HUES48 (cell line): ENCODE results near the gene IREB2.
"Not testable (repeated sequence)": the region's sequence is repeated elsewhere in the genome, so short reads cannot be mapped to it uniquely, and the experiment has no call there.

Experiments used
- H3K27ac ChIP-seq: one replicate; pipeline ENCODE4 v1.7.0; 2013; ENCODE audit warnings: low read depth, low read length, inconsistent platforms
- H3K27me3 ChIP-seq: 2 replicates; pipeline ENCODE4 v1.6.1; 2013; ENCODE audit warnings: mild to moderate bottlenecking, low read length; ENCODE audit not compliant: control insufficient read depth, insufficient read depth
- H3K36me3 ChIP-seq: 2 replicates; pipeline ENCODE4 v1.6.1; 2013; ENCODE audit warnings: low read length; ENCODE audit not compliant: control insufficient read depth, insufficient read depth
- H3K4me1 ChIP-seq: 2 replicates; pipeline ENCODE4 v1.6.1; 2013; ENCODE audit warnings: mild to moderate bottlenecking, low read length; ENCODE audit not compliant: control insufficient read depth, insufficient read depth
- H3K4me3 ChIP-seq: 2 replicates; pipeline ENCODE4 v1.5.1; 2013; ENCODE audit warnings: mild to moderate bottlenecking, low read depth, low read length
- H3K9ac ChIP-seq: 2 replicates; pipeline ENCODE4 v1.6.1; 2013; ENCODE audit warnings: mild to moderate bottlenecking, low read depth, low read length, moderate library complexity
- H3K9me3 ChIP-seq: 2 replicates; pipeline ENCODE4 v1.6.1; 2013; ENCODE audit warnings: low read length; ENCODE audit not compliant: control insufficient read depth, insufficient read depth

The IREB2 gene

DNA sequence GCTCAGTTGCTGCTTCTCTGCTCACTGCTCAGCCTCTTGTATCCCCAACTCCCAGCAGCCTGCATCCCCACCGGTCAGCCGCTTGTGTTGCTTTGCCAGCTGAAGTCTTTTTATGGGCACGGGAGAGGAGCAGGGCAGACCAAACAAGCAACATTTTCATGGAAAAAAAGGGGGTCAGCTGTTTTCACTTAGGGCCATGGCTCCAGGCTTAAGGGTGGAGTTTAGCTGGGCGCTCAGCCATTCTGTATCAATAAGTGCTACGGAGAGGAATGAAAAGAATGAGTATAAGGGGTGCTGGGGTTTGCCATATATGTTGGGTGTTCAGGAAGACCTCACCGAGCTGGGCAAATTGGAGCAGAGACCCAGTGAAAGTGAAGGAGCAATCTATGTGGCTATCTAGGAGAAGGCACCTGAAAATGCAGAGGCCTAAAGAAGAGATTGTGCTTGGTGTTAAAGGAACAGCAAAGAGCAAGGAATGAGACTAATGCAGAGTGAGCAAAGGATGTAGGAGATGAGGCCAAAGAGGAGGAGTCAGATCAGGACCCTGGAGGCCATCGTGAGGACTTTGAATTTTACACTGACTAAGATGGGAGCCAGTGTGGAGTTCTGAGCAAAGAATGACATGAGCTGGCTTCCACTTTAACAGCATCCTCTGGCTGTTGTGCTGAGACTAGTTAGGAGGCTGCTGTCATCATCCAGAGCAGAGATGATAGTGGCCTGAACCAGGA, 16.6 kb upstream of the IREB2 start:
- no peaks in the 10 kb centered on the region for H3K36me3 ChIP-seq
- no peaks in the 10 kb centered on the region for H3K9me3 ChIP-seq
- no peak overlapping the region for H3K4me3 ChIP-seq
- H3K4me1 ChIP-seq: no peaks in the 10 kb centered on the region
- H3K27me3 ChIP-seq: no peaks in the 10 kb centered on the region
- no peak overlapping the region for H3K27ac ChIP-seq
- H3K9ac ChIP-seq: no peak overlapping the region

GRCh38 chr15:78422571-78423340, 15.3 kb upstream of the IREB2 start:
- Histone ChIP-seq H3K36me3 (no peaks in the 10 kb centered on the region), H3K27ac (no peak overlapping the region), H3K9me3 (no peaks in the 10 kb centered on the region), H3K27me3 (no peaks in the 10 kb centered on the region), H3K9ac (no peak overlapping the region), H3K4me3 (no peak overlapping the region), H3K4me1 (no peaks in the 10 kb centered on the region)

DNA sequence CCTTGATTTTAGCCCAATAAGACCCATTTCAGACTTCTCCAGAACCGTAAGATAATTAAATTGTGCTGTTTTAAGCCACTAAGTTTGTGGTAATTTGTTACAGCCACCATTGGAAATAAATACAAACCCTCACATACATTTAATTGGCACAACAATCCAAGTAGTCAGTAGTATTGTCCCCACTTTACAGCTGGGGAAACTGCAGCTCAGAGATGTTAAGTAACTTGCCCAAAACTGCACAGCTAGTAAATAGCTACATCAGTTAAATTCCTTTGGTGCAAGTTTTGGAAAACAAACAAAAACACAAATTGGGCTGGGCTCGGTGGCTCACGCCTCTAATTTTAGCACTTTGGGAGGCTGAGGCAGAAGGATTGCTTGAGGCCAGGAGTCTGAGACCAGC, 13.3 kb upstream of the IREB2 start:
- Histone ChIP-seq H3K27me3 (no peaks in the 10 kb centered on the region), H3K27ac (no peak overlapping the region), H3K4me1 (no peaks in the 10 kb centered on the region), H3K9me3 (no peaks in the 10 kb centered on the region), H3K4me3 (no peak overlapping the region), H3K9ac (no peak overlapping the region), H3K36me3 (no peaks in the 10 kb centered on the region)

DNA sequence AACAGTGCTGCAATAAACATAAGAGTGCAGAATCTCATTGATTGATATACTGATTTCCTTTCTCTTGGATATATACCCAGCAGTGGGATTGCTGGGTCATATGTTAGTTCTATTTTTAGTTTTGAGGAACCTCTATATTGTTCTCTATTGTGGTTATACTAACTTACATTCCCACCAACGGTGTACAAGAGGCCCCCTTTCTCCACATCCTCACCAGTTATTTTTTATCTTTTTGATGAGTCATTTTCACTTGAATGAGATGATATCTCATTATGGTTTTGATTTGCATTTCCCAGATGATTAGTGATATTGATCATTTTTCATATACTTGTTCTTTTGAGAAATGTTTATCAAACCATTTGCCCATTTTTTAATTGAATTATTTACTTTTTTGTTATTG, 12.4 kb upstream of the IREB2 start:
- H3K9ac ChIP-seq: no peak overlapping the region
- no peak overlapping the region for H3K4me3 ChIP-seq
- no peak overlapping the region for H3K27ac ChIP-seq
- no peaks in the 10 kb centered on the region for H3K27me3 ChIP-seq
- no peaks in the 10 kb centered on the region for H3K36me3 ChIP-seq
- H3K4me1 ChIP-seq: no peaks in the 10 kb centered on the region
- no peaks in the 10 kb centered on the region for H3K9me3 ChIP-seq

GRCh38 chr15:78426300-78426699, 11.7 kb upstream of the IREB2 start:
- no peaks in the 10 kb centered on the region for H3K36me3 ChIP-seq
- no peak overlapping the region for H3K4me3 ChIP-seq
- no peaks in the 10 kb centered on the region for H3K27me3 ChIP-seq
- no peaks in the 10 kb centered on the region for H3K9me3 ChIP-seq
- H3K4me1 ChIP-seq: no peaks in the 10 kb centered on the region
- no peak overlapping the region for H3K27ac ChIP-seq
- H3K9ac ChIP-seq: no peak overlapping the region

- Histone ChIP-seq H3K9ac (no peak overlapping the region), H3K4me3 (no peak overlapping the region), H3K27me3 (no peaks in the 10 kb centered on the region), H3K36me3 (no peaks in the 10 kb centered on the region), H3K9me3 (no peaks in the 10 kb centered on the region), H3K27ac (no peak overlapping the region), H3K4me1 (no peaks in the 10 kb centered on the region)
Measured at GRCh38 chr15:78427953-78428352, 10.1 kb upstream of the IREB2 start.

GRCh38 chr15:78429477-78429876, 8.5 kb upstream of the IREB2 start:
- H3K27ac ChIP-seq: no peak overlapping the region

GRCh38 chr15:78431955-78432354, 6.1 kb upstream of the IREB2 start:
- H3K9me3 ChIP-seq: no peaks in the 10 kb centered on the region
- no peak overlapping the region for H3K4me3 ChIP-seq
- no peaks in the 10 kb centered on the region for H3K36me3 ChIP-seq
- H3K27me3 ChIP-seq: no peaks in the 10 kb centered on the region
- no peak overlapping the region for H3K27ac ChIP-seq
- no peak overlapping the region for H3K9ac ChIP-seq
- no peaks in the 10 kb centered on the region for H3K4me1 ChIP-seq

More at GRCh38 chr15:78429477-78429876, 8.5 kb upstream of the IREB2 start:
- Histone ChIP-seq H3K9ac (no peak overlapping the region), H3K36me3 (no peaks in the 10 kb centered on the region), H3K9me3 (no peaks in the 10 kb centered on the region), H3K4me3 (no peak overlapping the region), H3K27me3 (no peaks in the 10 kb centered on the region), H3K4me1 (no peaks in the 10 kb centered on the region)

- Histone ChIP-seq H3K4me3 (no peak overlapping the region), H3K9ac (no peak overlapping the region), H3K36me3 (no peaks in the 10 kb centered on the region), H3K4me1 (peaks cover 4% of the 10 kb centered on the region; the same call in 1 of the 2 replicates), H3K27me3 (no peaks in the 10 kb centered on the region), H3K9me3 (no peaks in the 10 kb centered on the region), H3K27ac (no peak overlapping the region)
Measured at GRCh38 chr15:78432664-78433063, 5.4 kb upstream of the IREB2 start.

GRCh38 chr15:78434134-78434533, 3.9 kb upstream of the IREB2 start:
- peaks cover 4% of the 10 kb centered on the region; the same call in 1 of the 2 replicates for H3K4me1 ChIP-seq
- H3K4me3 ChIP-seq: no peak overlapping the region
- no peak overlapping the region for H3K27ac ChIP-seq
- no peaks in the 10 kb centered on the region for H3K27me3 ChIP-seq
- no peak overlapping the region for H3K9ac ChIP-seq
- H3K9me3 ChIP-seq: no peaks in the 10 kb centered on the region
- no peaks in the 10 kb centered on the region for H3K36me3 ChIP-seq

- not testable (repeated sequence) for H3K4me3 ChIP-seq, H3K36me3 ChIP-seq, H3K4me1 ChIP-seq, H3K9me3 ChIP-seq, H3K27me3 ChIP-seq, H3K9ac ChIP-seq, H3K27ac ChIP-seq
Measured at GRCh38 chr15:78434711-78435110, 3.3 kb upstream of the IREB2 start.
